Stimulated activated CD4-positive, alpha-beta T cell treated with anti-CD3 and anti-CD28 coated beads, Interleukin-15, amount 100 ng/mL, for 24 hours (primary cell): ENCODE results near the gene LAPTM4A.
"Not testable (repeated sequence)": the region's sequence is repeated elsewhere in the genome, so short reads cannot be mapped to it uniquely, and the experiment has no call there.

Experiments
- DNase-seq: peaks from one replicate; pipeline ENCODE4 v3.0.0-alpha.2; 2020

The LAPTM4A gene

DNA sequence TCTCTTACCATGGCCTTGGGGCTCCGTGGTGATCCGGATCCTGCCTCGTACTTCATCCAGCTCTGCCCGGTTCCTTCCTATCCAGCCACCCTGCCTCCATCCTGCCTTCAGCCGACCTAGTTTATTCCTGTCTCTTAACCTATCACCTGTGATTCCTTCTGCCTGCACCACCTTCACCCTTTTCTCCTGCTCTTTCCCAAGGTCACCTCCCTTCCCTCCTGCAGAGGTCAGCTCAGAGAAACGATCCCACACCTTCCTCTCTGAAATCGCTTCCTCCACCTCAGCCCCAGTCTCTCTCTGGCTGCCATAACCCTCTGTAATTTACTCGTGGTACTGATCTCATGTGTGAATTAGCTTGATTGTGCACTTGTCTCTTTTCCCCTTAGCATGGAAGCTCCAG, 23.5 kb upstream of the LAPTM4A start:
- DNase-seq = no peak

DNA sequence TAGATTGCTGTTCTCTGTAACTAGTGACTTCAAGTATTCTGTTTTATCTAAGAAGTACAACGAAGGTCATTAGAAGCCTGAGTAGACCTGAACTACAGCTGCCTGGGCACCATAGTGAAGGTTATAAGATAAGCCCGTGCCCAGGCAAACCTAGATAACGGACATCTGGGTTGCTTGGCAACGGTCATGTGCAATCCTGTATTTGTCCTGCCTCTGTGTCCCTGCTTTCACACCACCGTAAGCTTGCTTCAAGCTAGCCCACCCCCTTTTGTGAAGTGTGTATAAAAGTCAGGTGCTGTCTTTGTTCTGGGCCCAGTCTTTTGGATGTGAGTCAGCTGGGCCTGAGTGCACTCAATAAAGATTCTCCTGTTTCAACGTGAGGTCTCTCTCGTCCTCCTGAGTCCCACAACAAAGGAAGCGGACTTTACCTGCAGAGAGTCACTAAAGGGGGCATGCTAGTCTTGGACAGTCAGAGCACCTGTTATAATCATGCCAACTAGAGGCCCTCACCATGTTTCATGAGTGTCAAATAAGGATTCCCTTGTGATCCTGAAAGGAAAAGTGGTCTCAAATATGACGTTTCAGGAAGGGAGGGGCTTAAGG, 22.7 kb upstream of the LAPTM4A start:
- not testable (repeated sequence) for DNase-seq

DNA sequence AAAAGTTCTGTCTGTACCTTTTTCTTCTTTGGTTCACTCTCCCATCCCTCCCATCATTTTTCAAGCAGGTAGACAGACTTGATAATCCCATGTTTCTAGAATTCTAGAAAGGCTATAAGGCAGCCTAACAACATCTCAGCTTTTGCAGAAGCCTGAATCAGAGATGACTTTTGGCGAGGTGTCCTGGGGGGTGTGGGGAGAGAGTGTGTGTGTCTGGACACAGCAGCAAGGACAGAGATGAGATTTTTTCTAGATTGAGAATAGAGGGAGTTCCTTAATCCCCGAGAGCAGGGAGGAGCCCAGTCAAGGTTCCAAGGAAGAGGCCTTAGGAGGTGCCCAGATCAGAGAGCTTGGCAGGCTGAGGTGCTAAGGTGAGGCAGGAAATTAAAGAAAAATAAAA, 22.0 kb upstream of the LAPTM4A start:
- DNase-seq = no peak

DNA sequence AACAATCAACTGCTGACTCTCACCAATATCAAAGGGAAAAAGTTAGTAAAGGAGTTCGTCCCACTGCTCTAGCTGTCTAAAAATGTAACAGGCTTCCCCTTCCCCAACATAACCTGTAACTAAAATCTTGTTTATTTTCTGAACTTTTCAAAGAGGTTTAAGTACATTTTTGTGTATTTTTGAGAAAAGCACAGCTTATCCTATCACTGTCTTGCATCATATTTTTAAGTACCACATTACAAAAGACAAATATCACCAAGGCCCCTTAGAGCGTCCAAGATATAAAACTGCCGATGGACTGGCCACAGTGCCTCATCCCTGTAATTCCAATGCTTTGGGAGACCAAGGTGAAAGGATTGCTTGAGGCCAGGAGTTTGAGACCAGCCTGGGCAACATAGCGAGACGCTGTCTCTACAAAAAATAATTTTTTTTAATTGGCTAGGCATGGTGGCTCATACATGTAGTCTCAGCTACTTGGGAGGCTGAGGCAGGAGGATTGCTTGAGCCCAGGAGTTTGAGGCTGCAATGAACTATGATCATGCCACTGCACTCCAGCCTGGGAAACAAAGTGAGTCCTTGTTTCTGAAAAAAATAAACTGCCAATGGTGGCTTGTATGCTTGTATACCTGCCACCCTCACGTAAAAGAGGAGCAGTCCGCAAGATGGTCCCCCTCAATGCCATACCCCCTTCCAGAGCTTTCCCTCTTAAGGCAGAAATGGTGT, 21.2 kb upstream of the LAPTM4A start:
- no peak for DNase-seq

DNA sequence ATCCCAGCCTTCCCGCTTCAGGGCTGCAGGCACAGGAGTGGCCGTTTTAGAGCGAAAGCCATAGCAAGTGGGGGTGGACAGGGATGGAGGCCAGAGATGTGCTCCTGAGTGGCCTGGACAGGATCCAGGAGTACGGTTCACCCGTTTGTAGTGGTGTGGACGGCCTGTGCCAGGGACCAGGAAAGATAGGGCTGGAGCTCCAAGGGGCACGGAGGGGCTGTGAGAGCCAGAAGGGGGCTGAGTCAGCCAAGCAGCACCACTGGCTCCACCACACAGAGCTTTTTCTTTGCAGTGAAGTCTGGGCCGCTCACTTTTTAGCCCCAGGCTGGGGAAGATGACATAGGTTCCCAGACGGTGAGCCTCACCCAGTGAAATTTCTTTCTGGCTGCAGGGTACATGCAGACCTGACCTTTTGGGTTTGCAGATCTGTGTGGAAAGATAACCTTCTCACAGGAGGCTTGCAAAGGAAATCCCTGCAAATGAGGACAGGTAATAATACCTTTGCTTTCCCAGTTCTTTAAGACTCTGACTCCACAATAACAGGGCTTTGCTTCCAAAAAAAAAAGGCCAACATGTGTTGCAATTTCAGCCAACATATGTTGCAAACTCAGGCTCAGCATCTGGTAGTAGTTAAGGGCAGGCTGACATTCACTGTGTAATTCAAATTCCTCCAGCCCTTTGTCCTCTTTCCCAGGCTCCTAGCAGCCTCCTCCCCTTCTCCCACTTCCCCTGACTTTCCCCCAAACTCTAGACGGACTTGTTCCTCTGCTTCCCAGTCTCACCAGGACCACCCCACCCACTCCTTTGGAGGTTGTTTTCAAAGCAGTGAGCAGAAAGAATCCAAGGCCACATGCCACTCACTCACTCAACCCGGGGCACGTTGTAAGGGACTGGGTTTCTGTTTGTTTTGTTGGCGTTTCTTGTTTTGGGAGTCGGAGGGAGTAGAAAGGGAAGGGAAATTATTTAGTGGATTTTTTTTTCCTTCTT, 20.3 kb upstream of the LAPTM4A start:
- no peak for DNase-seq

DNA sequence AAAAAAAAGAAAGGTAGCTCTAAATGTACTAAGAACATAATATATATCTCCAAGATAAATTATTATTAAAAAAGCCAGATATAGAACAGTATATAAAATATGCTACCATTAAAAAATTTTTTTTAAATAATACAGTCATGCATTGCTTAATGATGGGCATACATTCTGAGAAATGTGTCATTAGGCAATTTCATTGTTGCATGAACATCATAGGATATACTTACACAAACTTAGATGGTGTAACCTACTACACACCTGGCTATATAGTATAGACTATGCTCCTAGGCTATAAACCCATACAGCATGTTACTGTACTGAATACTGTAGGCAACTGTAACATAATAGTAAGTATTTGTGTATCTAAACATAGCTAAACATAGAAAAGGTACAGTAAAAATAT, 18.3 kb upstream of the LAPTM4A start:
- DNase-seq = no peak

DNA sequence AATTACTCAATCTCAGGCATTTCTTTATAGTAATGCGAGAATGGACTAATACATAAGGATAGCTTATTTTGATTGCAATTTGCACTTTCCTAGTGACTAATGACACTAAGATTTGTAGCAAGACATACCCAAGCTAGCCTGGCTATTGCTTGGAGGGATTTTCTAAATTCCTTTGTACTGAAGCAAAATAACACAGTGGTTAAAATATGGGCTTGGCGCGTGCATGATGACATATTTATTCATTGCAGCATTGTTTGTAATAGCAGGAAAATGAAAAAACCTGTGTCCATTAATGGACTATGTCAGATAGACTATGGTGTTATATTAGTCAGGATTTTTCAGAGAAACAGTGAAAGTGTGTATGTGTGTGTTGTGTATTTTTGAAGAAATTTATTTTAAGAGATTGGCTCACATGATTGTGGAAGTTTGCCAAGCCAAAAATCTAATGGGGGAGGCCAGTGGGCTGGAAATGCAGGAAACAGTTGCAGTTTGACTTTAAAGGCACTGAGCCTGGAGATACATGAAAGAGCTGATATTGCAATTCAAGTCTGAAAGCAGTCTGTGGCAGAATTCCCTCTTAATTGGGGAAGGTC, 16.7 kb upstream of the LAPTM4A start:
- no peak for DNase-seq

DNA sequence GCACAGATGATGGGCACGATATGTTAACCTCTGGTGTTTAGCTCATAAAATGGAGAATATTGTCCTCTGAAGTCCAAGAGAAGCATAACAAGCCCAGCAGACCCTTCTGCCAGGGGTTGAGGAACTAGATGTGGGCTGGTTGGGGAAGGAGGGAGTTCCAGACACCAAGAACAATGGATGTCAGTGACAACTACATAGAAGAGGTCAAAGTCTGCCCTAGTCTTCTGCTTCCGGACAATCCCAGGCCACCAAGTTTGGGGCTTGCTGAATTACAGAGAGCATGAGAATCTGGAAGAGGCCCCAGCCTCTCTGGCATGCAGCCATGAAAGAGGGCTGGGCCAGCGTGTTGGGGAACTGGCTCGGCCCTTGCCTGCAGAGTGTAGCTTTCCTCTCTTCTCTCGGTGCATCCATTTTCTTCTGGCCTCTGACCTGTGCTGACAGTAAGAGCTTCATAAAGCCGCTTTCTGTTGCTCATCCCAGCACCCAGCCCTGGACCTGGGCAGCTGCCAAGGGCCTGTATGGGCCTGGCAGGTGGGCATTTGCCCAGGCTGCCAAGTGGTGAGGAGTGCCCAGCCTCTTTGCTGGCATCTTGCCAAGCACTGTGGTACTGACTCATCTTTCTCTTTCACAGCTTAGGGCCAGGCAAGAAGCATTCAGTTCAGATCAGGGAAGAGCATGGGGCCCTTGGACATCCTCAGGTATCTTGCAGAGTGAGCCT, 14.6 kb upstream of the LAPTM4A start:
- DNase-seq = peak; percentile 32

DNA sequence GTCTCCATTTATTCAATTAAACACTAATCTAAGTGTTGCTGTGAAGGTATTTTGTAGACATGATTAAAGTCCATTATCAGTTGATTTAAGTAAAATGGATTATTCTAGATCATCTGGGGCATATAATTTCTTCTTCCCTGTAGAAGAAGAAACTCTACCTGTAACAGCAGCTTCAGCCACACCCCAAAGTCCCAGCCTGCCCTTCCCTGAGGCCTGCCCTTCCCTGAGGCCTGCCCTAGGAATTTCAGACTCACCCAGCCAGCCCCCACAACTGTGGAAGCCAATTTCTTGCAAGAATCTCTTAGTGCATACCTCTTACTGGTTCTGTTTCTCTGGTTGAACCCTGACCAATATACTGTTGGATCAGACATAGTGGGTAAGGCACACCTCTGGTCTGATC, 13.4 kb upstream of the LAPTM4A start:
- no peak for DNase-seq

DNA sequence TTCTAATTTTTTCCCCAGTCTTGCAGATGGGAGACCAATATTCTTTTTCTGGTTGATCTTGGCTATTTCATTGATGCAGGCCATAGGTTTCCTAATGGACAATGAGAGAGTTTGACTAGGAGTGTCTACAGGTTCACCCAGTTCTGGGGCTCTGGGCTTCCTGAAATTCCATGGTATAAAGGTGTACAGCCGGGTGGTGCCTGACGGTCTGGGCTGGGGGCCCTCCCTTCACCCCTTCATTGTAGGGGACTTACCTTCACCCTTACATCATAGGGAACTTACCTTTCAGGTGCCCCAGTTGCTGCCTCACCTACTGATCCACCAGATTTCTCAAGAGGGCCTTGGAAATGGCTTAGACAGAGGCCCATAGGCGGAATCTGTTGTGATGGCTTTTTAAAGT, 13.0 kb upstream of the LAPTM4A start:
- no peak for DNase-seq

DNA sequence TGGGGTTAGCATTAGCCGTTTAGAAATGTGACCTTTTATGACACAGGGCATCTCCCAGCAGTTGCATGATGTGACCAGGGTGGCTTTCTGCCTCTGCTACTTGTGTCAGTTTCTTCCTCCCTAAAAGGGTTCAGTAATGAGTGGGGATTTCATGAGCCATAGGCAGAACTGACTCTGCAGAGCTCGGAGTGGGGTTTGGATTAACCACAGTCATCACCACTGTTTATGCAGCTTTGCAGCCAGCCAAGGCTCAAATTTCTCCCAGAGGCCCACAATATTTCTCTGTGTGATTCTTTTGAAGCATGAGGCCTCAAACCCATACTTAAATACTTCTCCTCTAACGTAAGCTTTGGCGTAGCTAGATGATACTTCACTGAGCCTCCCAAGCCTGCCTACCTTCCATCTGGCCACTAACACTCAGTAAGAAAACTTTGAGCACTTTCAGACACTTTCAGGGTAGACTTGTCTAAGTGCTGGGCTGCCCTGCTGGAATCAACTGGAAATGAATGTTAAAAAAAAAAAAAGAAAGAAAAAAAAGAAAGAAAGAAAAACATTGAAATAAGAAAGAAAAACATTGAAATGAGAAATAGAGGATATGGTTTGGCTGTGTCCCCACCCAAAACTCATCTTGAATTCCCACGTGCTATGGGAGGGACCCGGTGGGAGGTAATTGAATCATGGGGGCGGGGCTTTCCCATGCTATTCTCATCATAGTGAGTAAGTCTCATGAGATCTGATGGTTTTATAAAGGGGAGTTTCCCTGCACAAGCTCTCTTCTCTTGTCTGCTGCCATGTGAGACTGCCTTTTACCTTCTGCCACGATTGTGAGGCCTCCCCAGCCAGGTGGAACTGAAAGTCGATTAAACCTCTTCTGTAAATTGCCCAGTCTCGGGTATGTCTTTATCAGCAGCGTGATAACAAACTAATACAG, 11.5 kb upstream of the LAPTM4A start:
- DNase-seq = peak; percentile 22

DNA sequence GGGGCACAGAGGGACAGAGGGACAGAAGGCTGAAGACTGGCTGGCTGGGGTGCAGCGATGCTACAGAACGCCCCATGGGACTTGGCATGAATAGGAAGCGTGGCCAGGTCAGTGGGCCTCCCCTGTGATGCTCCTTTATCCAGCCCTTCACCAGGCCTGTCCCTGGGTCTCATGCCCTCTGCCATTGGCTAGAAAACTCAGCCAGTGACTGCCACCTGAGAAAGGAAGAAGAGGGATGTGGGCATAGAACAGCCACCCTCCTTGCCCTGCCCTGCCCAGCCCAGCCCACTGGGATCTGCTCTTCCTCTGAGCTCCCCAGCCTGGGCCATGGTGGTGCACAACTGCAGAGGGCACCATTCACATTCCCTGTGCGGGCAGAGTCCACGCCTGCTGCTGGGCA, 10.5 kb upstream of the LAPTM4A start:
- DNase-seq = no peak

DNA sequence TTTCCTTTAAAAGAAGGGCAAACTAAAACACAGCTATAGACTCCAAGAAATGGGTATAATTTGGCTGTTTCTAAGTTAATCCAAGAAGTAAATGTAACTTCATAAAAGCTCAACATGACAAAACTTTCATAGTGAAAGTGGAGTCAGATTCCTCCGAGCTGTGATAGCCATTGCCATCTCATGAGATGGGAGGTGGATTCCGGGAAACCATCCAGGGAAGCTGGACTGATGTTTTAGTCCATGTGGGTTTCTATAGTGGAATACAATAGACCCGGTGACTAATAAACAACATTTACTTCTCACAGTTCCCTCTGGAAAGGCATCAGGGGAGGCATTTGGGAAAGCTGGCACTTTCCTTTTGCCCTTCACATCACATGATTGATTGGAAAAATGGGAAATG, 10.0 kb upstream of the LAPTM4A start:
- no peak for DNase-seq

DNA sequence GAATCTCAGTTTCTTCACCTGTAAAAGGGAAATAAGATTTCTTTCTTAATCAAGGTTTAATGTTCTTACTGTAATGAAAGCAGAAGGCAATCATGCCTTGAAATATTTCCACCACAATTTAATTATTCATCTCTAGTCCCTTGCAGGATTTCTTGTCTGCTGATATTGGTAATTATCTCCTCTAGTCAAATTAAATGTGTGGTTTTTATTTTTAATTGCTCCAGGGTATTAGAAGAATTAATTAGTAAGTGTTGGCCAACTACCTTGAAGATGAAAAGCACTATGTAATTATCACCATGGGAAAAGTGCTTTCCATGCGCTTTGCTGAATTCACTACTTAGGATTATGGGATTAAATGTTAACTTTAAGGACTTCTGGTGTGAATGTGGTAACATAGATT, 8.7 kb upstream of the LAPTM4A start:
- no peak for DNase-seq

DNA sequence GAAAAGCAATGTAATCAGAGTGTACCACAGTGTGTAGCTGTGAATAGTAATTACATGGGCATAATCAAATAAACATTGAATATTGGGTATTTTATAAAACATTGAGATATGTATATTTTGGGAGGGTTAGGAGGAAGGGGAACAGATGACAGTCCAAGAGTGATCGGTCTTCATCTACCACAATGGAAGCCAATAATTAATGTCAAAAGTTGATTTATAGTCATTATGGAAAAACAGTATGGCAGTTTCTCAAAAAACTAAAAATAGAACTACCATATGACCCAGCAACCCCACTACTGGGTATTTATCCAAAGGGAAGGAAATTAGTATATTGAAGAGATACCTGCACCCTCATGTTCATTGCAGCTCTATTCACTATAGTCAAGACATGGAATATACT, 5.8 kb upstream of the LAPTM4A start:
- DNase-seq = no peak

DNA sequence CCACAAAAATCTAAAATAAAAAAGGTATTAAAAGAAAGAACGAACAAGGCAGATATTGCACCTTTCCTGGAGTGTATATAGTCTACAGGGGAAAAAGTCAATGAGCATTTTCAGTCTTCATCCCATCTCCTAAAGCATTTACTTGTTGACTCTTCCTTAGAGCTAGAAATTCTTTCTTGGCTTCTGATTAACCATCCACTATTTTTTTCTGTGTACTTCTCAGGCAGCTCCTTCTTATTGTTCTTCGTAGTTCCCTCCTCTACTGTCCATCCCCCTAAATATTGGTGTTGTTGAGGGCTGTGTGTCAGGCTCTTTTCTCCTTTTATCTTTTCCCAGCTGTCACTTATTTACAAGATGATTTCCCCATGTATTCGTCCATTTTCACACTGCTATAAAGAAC, 3.5 kb upstream of the LAPTM4A start:
- no peak for DNase-seq

DNA sequence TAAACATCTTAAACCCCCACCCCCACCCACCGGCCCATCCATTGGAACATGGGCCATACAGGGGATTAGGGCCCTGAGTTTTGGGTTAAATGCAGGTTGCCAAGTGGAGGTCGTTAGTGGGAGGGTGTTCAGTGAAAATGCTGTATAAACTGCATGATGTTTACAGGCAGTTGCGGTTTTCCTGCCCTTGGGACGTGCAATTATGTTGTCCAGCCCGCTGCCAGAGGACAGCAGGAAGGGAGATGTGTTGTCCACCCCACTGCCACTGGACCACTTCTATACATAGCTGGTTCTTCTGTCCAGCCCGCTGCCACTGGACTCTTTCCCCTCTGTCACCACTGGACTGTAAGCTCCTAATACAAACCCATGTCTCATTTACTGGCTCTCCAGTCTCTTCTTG, 2.7 kb upstream of the LAPTM4A start:
- no peak for DNase-seq

DNA sequence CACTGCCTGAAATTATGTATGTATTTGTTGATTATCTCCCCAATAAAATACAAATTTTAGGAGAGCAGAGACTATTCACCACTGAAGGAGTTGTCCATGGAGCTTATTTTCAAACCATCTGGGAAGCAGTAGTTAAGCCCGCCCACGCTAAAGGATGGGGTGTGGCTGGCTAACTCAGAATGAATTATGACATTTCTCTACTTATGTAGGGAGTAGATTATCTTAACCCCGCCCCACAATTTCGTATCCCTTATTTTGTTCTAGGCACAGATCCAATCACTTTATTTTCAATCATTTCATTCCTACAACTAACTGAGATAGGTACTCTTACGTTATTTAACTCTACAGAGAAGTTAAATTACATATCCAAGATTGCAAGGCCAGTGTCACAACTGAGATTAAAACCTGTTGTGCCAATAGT, 1.4 kb upstream of the LAPTM4A start:
- peak; percentile 35 for DNase-seq

DNA sequence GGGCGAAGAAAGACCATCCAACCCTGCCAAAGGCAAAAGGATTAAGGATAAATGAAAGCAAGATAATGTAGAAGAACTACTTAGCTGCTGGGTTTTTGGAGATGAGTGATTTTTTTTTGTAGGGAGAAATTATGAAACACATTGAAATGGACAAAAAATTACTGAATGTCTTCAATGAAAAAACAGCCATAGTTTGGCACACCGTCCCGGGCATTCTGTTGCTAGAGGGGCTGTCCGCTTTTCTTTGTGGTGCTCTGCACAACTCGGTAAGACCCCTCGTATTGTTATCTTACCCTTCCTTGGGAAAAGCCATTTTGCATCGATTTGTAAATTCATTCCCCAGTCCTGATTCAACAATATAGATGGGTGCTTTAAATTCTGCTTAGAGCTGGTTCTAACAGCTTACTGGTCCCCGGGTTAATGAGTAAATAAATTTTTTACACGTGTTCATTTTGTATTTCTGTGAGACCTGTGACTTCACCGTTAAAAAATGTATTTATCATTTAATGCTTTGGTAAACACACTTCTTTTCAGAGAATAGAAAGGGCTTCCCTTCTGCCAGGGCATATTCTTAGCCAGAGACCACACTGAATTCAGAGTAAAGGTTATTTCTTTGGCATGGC, 912 bp upstream of the LAPTM4A start:
- no peak for DNase-seq

DNA sequence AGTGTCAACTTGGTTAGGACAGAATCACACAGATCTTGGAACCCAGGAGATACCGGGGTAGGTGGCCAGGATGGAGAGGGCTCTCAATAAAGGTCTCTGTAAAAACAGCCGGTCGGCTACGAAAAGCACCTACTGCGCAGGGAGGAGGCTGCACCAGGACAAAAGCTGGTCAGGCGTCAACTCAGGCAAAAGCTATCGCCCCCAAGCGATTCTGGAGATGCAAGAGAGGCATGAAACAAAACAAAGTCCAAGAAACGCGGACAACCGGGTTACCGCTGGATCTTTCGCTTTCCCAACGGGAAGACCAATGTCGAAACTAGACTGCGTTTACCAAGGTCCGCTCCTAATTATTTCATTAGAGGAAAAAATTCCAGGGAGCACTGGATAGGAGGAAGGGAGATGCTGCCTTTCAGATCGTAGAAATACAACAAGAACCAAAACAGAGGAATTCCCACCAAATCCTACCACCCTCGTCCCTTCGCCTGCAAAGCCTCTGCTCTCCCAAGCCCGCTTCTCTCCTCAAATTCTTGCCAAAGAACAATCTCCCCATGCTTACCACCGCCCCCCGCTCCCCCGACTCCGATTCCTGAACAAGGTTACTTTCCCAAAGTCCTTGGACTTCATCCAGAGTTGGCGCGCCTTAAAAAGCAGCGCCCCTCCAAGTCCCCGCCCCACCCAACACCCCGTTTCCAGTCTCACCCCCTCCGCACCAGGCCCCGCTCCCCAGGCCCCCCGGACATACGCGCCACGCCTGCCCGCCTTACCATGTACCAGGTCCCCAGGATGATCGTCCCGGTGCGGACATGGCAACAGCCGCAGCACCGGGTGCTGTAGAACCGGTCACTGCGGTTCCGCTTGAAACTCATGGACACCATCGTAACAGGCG, 539 bp downstream of the LAPTM4A start:
- DNase-seq = peak; percentile 38
